Measurements from ENCODE around the gene SPRR2E. TPM values are rescaled to one million over a fixed set of nuclear protein-coding genes. Genes with fewer than 3 reads are reported as not detected.
"Not testable (repeated sequence)": the region's sequence is repeated elsewhere in the genome, so short reads cannot be mapped to it uniquely, and the experiment has no call there.

The SPRR2E gene
- total RNA-seq, 3 donors from 2014 or later (not counting 1 experiment from before 2014, with no cell fraction given) = not detected

GRCh38 chr1:153133267-153133666 lies 38.9 kb upstream of the SPRR2E start:
- H3K36me3 Mint-ChIP-seq = no peaks in the 10 kb centered on the region
- H3K27ac Mint-ChIP-seq = no peak overlapping the region
- no peaks in the 10 kb centered on the region for H3K36me3 ChIP-seq (ENCODE audit: control insufficient read depth, insufficient read depth, low read length)
- no peaks in the 10 kb centered on the region for H3K9me3 ChIP-seq (ENCODE audit: control insufficient read depth, insufficient read depth, low read length)
- H3K4me1 Mint-ChIP-seq = no peaks in the 10 kb centered on the region
- no peak overlapping the region for H3K27ac ChIP-seq (ENCODE audit: low read length)
- 75% methylated on average over 1 of the region's 1 CpG for WGBS (ENCODE audit: insufficient coverage)
- no peak overlapping the region for H3K4me3 ChIP-seq (ENCODE audit: low read length)
- ATAC-seq = no peak
- peaks cover 4% of the 10 kb centered on the region for H3K27me3 ChIP-seq (ENCODE audit: control insufficient read depth, insufficient read depth, low read length)
- H3K4me3 Mint-ChIP-seq = no peak overlapping the region
- peaks cover 31 to 63% of the 10 kb centered on the region in 2 donors for H3K27me3 Mint-ChIP-seq (ENCODE audit: low read depth in 2 of 2)
- no peaks in the 10 kb centered on the region for H3K9me3 Mint-ChIP-seq
- TF ChIP-seq CTCF (IDR thresholded peaks at IDR 0.05) = no peak
- H3K4me1 ChIP-seq (ENCODE audit: control insufficient read depth, insufficient read depth, low read length) = no peaks in the 10 kb centered on the region
- intact Hi-C loops (cut with micrococcal nuclease) = no loop called here
- DNase-seq = no peak

- H3K4me3 ChIP-seq (ENCODE audit: low read length); H3K9me3 ChIP-seq (ENCODE audit: control insufficient read depth, insufficient read depth, low read length); H3K4me3 Mint-ChIP-seq; DNase-seq; H3K36me3 Mint-ChIP-seq; H3K36me3 ChIP-seq (ENCODE audit: control insufficient read depth, insufficient read depth, low read length); H3K9me3 Mint-ChIP-seq; H3K4me1 Mint-ChIP-seq; H3K27ac ChIP-seq (ENCODE audit: low read length); H3K27me3 ChIP-seq (ENCODE audit: control insufficient read depth, insufficient read depth, low read length); ATAC-seq; H3K27ac Mint-ChIP-seq; H3K4me1 ChIP-seq (ENCODE audit: control insufficient read depth, insufficient read depth, low read length); intact Hi-C loops (cut with micrococcal nuclease): not testable (repeated sequence)
- peaks cover 23 to 35% of the 10 kb centered on the region in 2 donors for H3K27me3 Mint-ChIP-seq (ENCODE audit: low read depth in 2 of 2)
- WGBS (ENCODE audit: insufficient coverage) = 84% methylated on average over 3 of the region's 4 CpGs
These were observed 34.4 kb upstream of the SPRR2E start for GRCh38 chr1:153128688-153129087.

GRCh38 chr1:153127296-153127695 lies 33.0 kb upstream of the SPRR2E start:
- WGBS (ENCODE audit: insufficient coverage) = 59% methylated on average over 2 of the region's 2 CpGs
- ATAC-seq = no peak
- Histone ChIP-seq H3K36me3 (ENCODE audit: control insufficient read depth, insufficient read depth, low read length) (no peaks in the 10 kb centered on the region), H3K4me1 (ENCODE audit: control insufficient read depth, insufficient read depth, low read length) (no peaks in the 10 kb centered on the region), H3K27ac (ENCODE audit: low read length) (no peak overlapping the region), H3K27me3 (ENCODE audit: control insufficient read depth, insufficient read depth, low read length) (peaks cover 4% of the 10 kb centered on the region), H3K4me3 (ENCODE audit: low read length) (no peak overlapping the region), H3K9me3 (ENCODE audit: control insufficient read depth, insufficient read depth, low read length) (no peaks in the 10 kb centered on the region)
- Mint-ChIP-seq H3K4me3 (no peak overlapping the region), H3K4me1 (no peaks in the 10 kb centered on the region), H3K9me3 (peaks cover 0 to 3% of the 10 kb centered on the region in 2 donors), H3K27me3 (ENCODE audit: low read depth in 2 of 2) (peaks cover 27 to 28% of the 10 kb centered on the region in 2 donors), H3K27ac (no peak overlapping the region), H3K36me3 (no peaks in the 10 kb centered on the region)
- TF ChIP-seq CTCF (IDR thresholded peaks at IDR 0.05) = no peak
- no peak for DNase-seq
- intact Hi-C loops (cut with micrococcal nuclease) = no loop called here

GRCh38 chr1:153125536-153125935 lies 31.2 kb upstream of the SPRR2E start:
- no peaks in the 10 kb centered on the region for H3K36me3 ChIP-seq (ENCODE audit: control insufficient read depth, insufficient read depth, low read length)
- H3K27me3 ChIP-seq (ENCODE audit: control insufficient read depth, insufficient read depth, low read length) = no peaks in the 10 kb centered on the region
- H3K27ac ChIP-seq (ENCODE audit: low read length) = no peak overlapping the region
- WGBS (ENCODE audit: insufficient coverage) = 89% methylated on average over 1 of the region's 1 CpG
- no peak for DNase-seq
- H3K4me3 Mint-ChIP-seq = no peak overlapping the region
- H3K27ac Mint-ChIP-seq = no peak overlapping the region
- no peaks in the 10 kb centered on the region for H3K9me3 ChIP-seq (ENCODE audit: control insufficient read depth, insufficient read depth, low read length)
- ATAC-seq = no peak
- H3K27me3 Mint-ChIP-seq (ENCODE audit: low read depth in 2 of 2) = peaks cover 18 to 20% of the 10 kb centered on the region in 2 donors
- no peaks in the 10 kb centered on the region for H3K4me1 ChIP-seq (ENCODE audit: control insufficient read depth, insufficient read depth, low read length)
- intact Hi-C loops (cut with micrococcal nuclease) = no loop called here
- no peak for TF ChIP-seq CTCF (IDR thresholded peaks at IDR 0.05)
- H3K9me3 Mint-ChIP-seq = peaks cover 0 to 3% of the 10 kb centered on the region in 2 donors
- H3K36me3 Mint-ChIP-seq = no peaks in the 10 kb centered on the region
- no peak overlapping the region for H3K4me3 ChIP-seq (ENCODE audit: low read length)
- H3K4me1 Mint-ChIP-seq = no peaks in the 10 kb centered on the region

- intact Hi-C loops (cut with micrococcal nuclease); H3K36me3 Mint-ChIP-seq: not testable (repeated sequence)
These were observed 29.5 kb upstream of the SPRR2E start for GRCh38 chr1:153123793-153124192.

More at GRCh38 chr1:153123793-153124192, 29.5 kb upstream of the SPRR2E start:
- H3K9me3 Mint-ChIP-seq; DNase-seq; H3K9me3 ChIP-seq (ENCODE audit: control insufficient read depth, insufficient read depth, low read length); H3K4me1 ChIP-seq (ENCODE audit: control insufficient read depth, insufficient read depth, low read length); H3K36me3 ChIP-seq (ENCODE audit: control insufficient read depth, insufficient read depth, low read length); H3K27me3 ChIP-seq (ENCODE audit: control insufficient read depth, insufficient read depth, low read length); H3K4me1 Mint-ChIP-seq; H3K4me3 Mint-ChIP-seq; H3K27ac Mint-ChIP-seq; ATAC-seq; H3K4me3 ChIP-seq (ENCODE audit: low read length); H3K27ac ChIP-seq (ENCODE audit: low read length): not testable (repeated sequence)
- peaks cover 16% of the 10 kb centered on the region in 2 donors for H3K27me3 Mint-ChIP-seq (ENCODE audit: low read depth in 2 of 2)
- WGBS (ENCODE audit: insufficient coverage) = 83% methylated on average over 7 of the region's 8 CpGs

Measured in natural killer cell (primary cell).